Right lobe of liver (tissue), 6 donors: ENCODE data around the gene SMIM10L2A. TPM values are rescaled to one million over a fixed set of nuclear protein-coding genes. Genes with fewer than 3 reads are reported as not detected.
A peak's percentile ranks its signal among the peaks of the same experiment; 100 is the strongest.

Experiments used
- ATAC-seq, 4 donors: fragments of 200-7000 bp; cut with Tn5 transposase; one replicate each; pipeline ENCODE4 v1.9.1; 2020; ENCODE audit warnings: mild to moderate bottlenecking in 4 of 4, moderate library complexity in 4 of 4
- DNase-seq, 3 donors: peaks; one replicate each; pipeline ENCODE4 v3.0.0-alpha.2; 2020
- H3K27ac ChIP-seq, 3 donors: fragments of 200-600 bp; one replicate each; pipeline ENCODE4 v1.8.0; 2022
- H3K27me3 ChIP-seq, 2 donors: fragments of 200-600 bp; one replicate each; pipeline ENCODE4 v1.8.0; 2022
- H3K36me3 ChIP-seq, 4 donors: fragments of 200-600 bp; sonication (generic) in 1 of 4; one replicate each; pipeline versions ENCODE4 v1.5.1 to v1.8.0; 2017 to 2022; ENCODE audit warnings: control low read depth in 1 of 4
- H3K4me1 ChIP-seq, 4 donors: fragments of 200-600 bp; sonication (generic) in 1 of 4; one replicate each; pipeline versions ENCODE4 v1.5.1 to v1.8.0; 2017 to 2022; ENCODE audit warnings: control low read depth in 1 of 4
- H3K4me3 ChIP-seq, 3 donors: fragments of 200-600 bp; one replicate each; pipeline ENCODE4 v1.8.0; 2022
- H3K9me3 ChIP-seq, 4 donors: fragments of 200-600 bp; sonication (generic) in 1 of 4; one replicate each; pipeline versions ENCODE4 v1.5.1 to v1.8.0; 2017 to 2022; ENCODE audit warnings: control low read depth in 1 of 4
- POLR2A ChIP-seq: fragments of 450-650 bp; IDR thresholded peaks from one replicate; pipeline ENCODE4 v1.6.1; 2017; ENCODE audit warnings: antibody characterized with exemption, mild to moderate bottlenecking
- WGBS: methylation state at CpG from one replicate; pipeline ENCODE4 v1.1.6; 2018; ENCODE audit warnings: low coverage, low lambda C conversion rate; ENCODE audit not compliant: insufficient coverage; ENCODE audit errors: missing lambda C conversion rate; 5-methylcytosine and 5-hydroxymethylcytosine counted together
- intact Hi-C, 2 donors: fragments of 100-400 bp; cut with DNase I; formaldehyde crosslinking; loops; one replicate each; pipeline versions ENCODE4 v1.11.2 to v1.14.1; 2022
- long read RNA-seq: library from polyadenylated mRNA; unstranded; transcript quantifications from one replicate; pipeline ENCODE4 v2.0.0, GENCODE V29; 2019
- total RNA-seq, 6 experiments: library from RNA; depleted of rRNA in 2 of 6; stranded (reverse); fragments of >200 nt in 2 of 6; fragmentation: NEBNext Ultra II Directional in 3 of 6; extraction: Animal tissue kit (Norgen Biotek cat#: 25700) in 3 of 6; gene quantifications; one replicate each; pipeline versions ENCODE4 v1.1.0 to v1.2.4, GENCODE V29; 2016 to 2023
- TF ChIP-seq, protein P1 (sequence below), 4 donors: fragments of 200-600 bp in 3 of 4; fragments of 450-650 bp in 1 of 4; IDR thresholded peaks; one replicate each; pipeline versions ENCODE4 v1.5.1 to v1.8.0; 2016 to 2022; ENCODE audit warnings: antibody characterized with exemption in 4 of 4, mild to moderate bottlenecking in 2 of 4
- donor health status: DM: no; HTN: yes; CAD: no.
- donor health status: DM: no; HTN: no; CAD: no.
- donor health status: DM: no; HTN: no; CAD: no.
- donor health status: DM: no; HTN: yes; CAD: no.
- donor health status: DM: no; HTN: yes; CAD: no.

The SMIM10L2A gene
- under 1 TPM; 0.06 to 0.18 (median 0.16) TPM for total RNA-seq
- long read RNA-seq, result 0 reads

DNA sequence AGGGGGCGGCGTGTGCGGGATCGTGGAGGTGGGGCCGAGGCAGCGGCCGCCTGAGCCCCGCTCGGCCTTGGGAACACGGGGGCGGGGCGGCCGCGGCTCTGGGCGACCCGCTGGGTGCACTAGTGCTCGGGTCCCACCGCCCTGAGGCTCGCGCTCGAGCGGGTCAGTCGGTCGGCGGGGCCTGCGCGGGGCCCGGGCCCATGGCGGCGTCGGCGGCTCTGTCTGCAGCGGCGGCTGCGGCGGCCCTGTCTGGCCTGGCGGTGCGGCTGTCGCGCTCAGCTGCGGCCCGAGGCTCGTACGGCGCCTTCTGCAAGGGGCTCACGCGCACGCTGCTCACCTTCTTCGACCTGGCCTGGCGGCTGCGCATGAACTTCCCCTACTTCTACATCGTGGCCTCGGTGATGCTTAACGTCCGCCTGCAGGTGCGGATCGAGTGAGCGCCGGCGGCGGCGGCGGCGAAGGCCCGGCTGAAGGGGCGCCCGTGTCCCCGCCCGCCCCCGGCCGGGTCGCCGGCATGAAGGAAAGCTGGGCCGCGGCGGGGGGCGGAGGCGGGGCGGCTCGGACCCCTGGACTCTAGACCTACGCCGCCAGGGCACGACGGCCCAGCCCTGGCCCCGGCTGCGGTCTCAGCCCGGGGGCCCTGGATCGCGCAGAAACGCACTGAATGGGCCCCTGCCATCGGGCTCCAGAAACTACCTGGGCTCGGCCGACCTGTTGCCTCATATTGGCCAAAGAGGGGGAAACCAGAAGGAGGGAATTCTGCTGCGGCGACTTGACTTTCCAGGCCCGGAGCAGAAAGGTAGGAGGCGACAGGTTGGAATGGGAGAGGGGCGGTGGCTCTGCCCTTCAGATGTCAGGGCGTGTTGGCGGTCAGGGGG, at the start of gene SMIM10L2A:
Gene SMIM10L2A (plus strand): TSS at position 13 of the 878 bp plus-strand sequence. CDS start 188 bp downstream, at position 201.
- no peak for ATAC-seq
- WGBS, result 59% methylated on average over 6 of the region's 100 CpGs
- Histone ChIP-seq H3K9me3 (no peaks in the 10 kb centered on the region), H3K27ac (no peak within 1 kb of the TSS), H3K36me3 (no peaks in the 10 kb centered on the region), H3K27me3 (no peaks in the 10 kb centered on the region), H3K4me3 (peak within 1 kb of the TSS; percentile 23 to 51 (median 33)), H3K4me1 (no peaks in the 10 kb centered on the region)
- intact Hi-C loops, result no loop called here
- DNase-seq, result no peak
- TF ChIP-seq, protein P1, sequence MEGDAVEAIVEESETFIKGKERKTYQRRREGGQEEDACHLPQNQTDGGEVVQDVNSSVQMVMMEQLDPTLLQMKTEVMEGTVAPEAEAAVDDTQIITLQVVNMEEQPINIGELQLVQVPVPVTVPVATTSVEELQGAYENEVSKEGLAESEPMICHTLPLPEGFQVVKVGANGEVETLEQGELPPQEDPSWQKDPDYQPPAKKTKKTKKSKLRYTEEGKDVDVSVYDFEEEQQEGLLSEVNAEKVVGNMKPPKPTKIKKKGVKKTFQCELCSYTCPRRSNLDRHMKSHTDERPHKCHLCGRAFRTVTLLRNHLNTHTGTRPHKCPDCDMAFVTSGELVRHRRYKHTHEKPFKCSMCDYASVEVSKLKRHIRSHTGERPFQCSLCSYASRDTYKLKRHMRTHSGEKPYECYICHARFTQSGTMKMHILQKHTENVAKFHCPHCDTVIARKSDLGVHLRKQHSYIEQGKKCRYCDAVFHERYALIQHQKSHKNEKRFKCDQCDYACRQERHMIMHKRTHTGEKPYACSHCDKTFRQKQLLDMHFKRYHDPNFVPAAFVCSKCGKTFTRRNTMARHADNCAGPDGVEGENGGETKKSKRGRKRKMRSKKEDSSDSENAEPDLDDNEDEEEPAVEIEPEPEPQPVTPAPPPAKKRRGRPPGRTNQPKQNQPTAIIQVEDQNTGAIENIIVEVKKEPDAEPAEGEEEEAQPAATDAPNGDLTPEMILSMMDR (IDR thresholded peaks at IDR 0.05), result no peak
- TF ChIP-seq POLR2A, result no peak

- no peak overlapping the region for H3K4me3 ChIP-seq
- H3K27me3 ChIP-seq, result no peaks in the 10 kb centered on the region
- no peak for TF ChIP-seq POLR2A
- TF ChIP-seq, protein P1 (IDR thresholded peaks at IDR 0.05), result no peak
- no peaks in the 10 kb centered on the region for H3K9me3 ChIP-seq
- no peak overlapping the region for H3K27ac ChIP-seq
- no peaks in the 10 kb centered on the region for H3K4me1 ChIP-seq
- DNase-seq, result no peak
- intact Hi-C loops, result no loop called here
- no peaks in the 10 kb centered on the region for H3K36me3 ChIP-seq
- 68% methylated on average over 7 of the region's 7 CpGs for WGBS
- no peak for ATAC-seq
Observed at GRCh38 chrX:135373357-135373756, 48.4 kb upstream of the SMIM10L2A start.

GRCh38 chrX:135382260-135382659, 39.5 kb upstream of the SMIM10L2A start:
- H3K27me3 ChIP-seq, result no peaks in the 10 kb centered on the region
- H3K36me3 ChIP-seq, result no peaks in the 10 kb centered on the region
- no peak overlapping the region for H3K27ac ChIP-seq
- intact Hi-C loops, result no loop called here
- TF ChIP-seq, protein P1 (IDR thresholded peaks at IDR 0.05), result no peak
- no peak for TF ChIP-seq POLR2A
- no peaks in the 10 kb centered on the region for H3K4me1 ChIP-seq
- WGBS, result 64% methylated on average over 1 of the region's 1 CpG
- ATAC-seq (peak in 3 of 4 donors; percentile 49 to 71 (median 64)), DNase-seq (no peak)
- H3K9me3 ChIP-seq, result no peaks in the 10 kb centered on the region
- no peak overlapping the region for H3K4me3 ChIP-seq

DNA sequence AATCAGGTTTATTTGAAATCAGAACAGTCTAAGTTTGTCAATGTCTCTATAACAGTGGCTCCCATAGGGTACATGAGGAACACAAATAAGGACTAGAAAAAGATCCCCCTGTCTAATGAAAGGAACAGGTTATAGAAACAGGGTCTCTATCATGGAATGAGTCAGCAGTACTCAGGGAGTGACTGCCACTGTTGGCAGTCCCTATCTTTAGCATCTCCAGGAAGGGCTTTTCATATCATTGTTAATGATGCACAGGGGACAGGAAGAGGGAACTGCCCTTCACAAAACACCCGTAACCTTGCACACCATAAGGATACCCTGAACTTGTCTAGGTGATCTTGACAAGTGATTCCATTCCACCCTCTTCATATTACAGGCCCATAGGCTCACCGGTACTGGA, 38.5 kb upstream of the SMIM10L2A start:
- no peaks in the 10 kb centered on the region for H3K36me3 ChIP-seq
- H3K4me1 ChIP-seq, result no peaks in the 10 kb centered on the region
- H3K9me3 ChIP-seq, result no peaks in the 10 kb centered on the region
- H3K27me3 ChIP-seq, result no peaks in the 10 kb centered on the region
- WGBS, result no CpG with 5 or more reads among the region's 2 CpGs
- no peak overlapping the region for H3K27ac ChIP-seq
- TF ChIP-seq POLR2A, result no peak
- TF ChIP-seq, protein P1 (IDR thresholded peaks at IDR 0.05), result no peak
- intact Hi-C loops, result no loop called here
- H3K4me3 ChIP-seq, result no peak overlapping the region
- ATAC-seq (no peak), DNase-seq (no peak)
